HL-60/S4 (cell line): ENCODE measurements around the gene RANBP17.
"Not testable (repeated sequence)": the region's sequence is repeated elsewhere in the genome, so short reads cannot be mapped to it uniquely, and the experiment has no call there.

ENCODE experiments used
- in situ Hi-C: fragments of 300-500 bp; cut with MboI; formaldehyde crosslinking; loops from 2 replicates; pipeline ENCODE4 v1.14.3; 2022; ENCODE audit warnings: low sequenced_read_pairs

The RANBP17 gene

GRCh38 chr5:170861917-170862766, at the start of gene RANBP17:
Gene RANBP17, plus strand, starts transcription at chr5:170862018.
- in situ Hi-C loops = no loop called here

- in situ Hi-C loops = no loop called here
Observed at GRCh38 chr5:170813231-170813630, 48.6 kb upstream of the RANBP17 start.

DNA sequence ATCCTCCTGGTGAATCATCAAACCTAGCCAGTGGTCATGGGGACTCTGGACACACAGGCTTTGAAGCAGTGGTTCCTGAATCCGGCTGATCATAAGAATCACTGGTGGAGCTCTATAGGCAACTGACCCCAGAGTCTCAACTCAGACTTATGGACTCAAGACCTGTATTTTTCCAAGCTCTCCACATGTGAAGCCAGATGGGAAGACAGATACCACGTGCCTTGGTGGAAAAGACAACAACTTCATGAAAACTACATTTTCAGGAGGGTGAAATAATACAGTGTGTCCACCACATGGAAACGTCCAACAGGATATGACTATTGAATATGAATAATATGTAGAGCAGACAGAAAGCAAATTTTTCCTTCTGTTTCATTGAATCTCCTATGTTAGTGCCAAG, 44.6 kb upstream of the RANBP17 start:
- in situ Hi-C loops = no loop called here

- in situ Hi-C loops = no loop called here
Observed at GRCh38 chr5:170818232-170818631, 43.6 kb upstream of the RANBP17 start.

DNA sequence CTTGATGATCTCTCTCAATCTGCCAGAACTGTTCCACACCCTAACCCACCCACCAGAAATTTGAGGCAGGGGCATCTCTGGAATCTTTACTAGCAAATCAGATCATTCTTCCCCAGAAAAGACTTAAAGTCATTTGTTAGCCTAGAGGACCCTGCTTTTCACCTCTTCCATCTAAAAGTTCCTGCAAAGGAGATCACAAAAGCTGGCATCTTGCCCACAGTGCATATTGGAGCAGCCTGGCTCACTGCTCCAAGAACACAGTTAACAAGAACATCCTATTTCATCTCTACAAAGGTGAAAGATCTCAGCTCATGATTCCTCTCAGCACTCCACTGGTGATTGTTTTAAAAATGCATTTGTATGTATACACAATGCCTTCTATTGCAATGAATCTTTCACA, 42.0 kb upstream of the RANBP17 start:
- in situ Hi-C loops = no loop called here

GRCh38 chr5:170821257-170821800, 40.5 kb upstream of the RANBP17 start:
- in situ Hi-C loops = no loop called here

DNA sequence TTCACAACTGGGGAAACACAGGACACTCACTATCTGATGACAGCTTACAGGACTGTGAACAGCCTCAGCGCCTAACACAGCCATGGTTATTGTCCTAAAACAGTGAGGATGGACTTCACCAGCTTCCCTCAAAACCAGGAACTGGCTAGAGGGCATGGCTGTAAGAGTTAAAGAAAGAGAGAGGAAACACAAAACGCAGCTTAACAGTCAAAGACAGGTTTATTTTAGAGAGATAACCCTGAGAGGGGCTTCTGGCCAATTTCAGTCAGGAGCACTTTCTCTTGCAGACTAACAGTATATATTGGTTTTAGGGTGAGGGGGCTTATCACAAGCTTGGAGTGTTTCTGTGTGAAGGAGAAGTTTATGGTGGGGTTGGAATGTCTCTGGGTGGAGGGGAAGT, 35.7 kb upstream of the RANBP17 start:
- in situ Hi-C loops = no loop called here

GRCh38 chr5:170832241-170832640, 29.6 kb upstream of the RANBP17 start:
- in situ Hi-C loops = no loop called here

GRCh38 chr5:170833981-170834380, 27.8 kb upstream of the RANBP17 start:
- in situ Hi-C loops = not testable (repeated sequence)

GRCh38 chr5:170836226-170836625, 25.6 kb upstream of the RANBP17 start:
- in situ Hi-C loops = no loop called here

GRCh38 chr5:170843870-170844269, 17.9 kb upstream of the RANBP17 start:
- in situ Hi-C loops = no loop called here

- in situ Hi-C loops = no loop called here
Observed at GRCh38 chr5:170844651-170845050, 17.2 kb upstream of the RANBP17 start.

- in situ Hi-C loops = no loop called here
Observed at GRCh38 chr5:170846416-170846815, 15.4 kb upstream of the RANBP17 start.

DNA sequence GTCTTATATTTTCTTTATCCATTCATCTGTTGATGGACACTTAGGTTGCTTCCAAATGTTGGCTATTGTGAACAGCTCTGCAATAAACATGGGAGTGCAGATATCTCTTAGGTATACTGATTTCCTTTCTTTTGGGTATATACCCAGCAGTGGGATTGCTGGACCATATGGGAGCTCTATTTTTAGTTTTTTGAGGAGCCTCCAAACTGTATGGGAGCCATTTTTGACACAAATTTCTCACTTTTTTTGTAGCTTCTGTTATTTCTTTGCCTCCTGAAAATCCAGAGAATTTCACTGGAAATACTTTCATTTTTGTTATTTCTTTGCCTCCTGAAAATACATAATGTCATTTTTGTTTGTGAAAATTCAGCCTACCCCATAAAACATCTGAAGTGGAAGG, 15.0 kb upstream of the RANBP17 start:
- in situ Hi-C loops = no loop called here

- in situ Hi-C loops = no loop called here
Observed at GRCh38 chr5:170848033-170848432, 13.8 kb upstream of the RANBP17 start.

GRCh38 chr5:170849374-170849773, 12.4 kb upstream of the RANBP17 start:
- in situ Hi-C loops = no loop called here

GRCh38 chr5:170854566-170854965, 7.3 kb upstream of the RANBP17 start:
- in situ Hi-C loops = no loop called here

DNA sequence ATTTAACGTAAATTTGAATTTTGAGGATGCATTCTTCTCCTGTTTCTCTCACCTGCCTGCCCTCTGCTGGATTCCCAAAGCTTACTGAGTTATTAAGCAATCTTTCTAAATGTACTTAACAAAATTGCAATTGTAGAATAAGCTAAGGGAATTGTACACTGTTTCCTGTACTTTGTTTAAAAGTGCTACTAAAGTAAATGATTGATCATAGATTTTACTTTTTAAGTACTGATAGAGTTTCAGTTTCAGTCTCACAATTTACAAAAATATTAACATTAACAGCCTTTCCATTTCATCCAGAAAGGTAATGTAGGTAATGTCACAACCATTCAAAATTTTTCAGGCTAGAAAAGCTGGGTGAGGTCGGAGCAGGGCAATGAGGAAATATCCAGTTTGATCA, 4.8 kb upstream of the RANBP17 start:
- in situ Hi-C loops = no loop called here

GRCh38 chr5:170860415-170860814, 1.4 kb upstream of the RANBP17 start:
- in situ Hi-C loops = no loop called here

DNA sequence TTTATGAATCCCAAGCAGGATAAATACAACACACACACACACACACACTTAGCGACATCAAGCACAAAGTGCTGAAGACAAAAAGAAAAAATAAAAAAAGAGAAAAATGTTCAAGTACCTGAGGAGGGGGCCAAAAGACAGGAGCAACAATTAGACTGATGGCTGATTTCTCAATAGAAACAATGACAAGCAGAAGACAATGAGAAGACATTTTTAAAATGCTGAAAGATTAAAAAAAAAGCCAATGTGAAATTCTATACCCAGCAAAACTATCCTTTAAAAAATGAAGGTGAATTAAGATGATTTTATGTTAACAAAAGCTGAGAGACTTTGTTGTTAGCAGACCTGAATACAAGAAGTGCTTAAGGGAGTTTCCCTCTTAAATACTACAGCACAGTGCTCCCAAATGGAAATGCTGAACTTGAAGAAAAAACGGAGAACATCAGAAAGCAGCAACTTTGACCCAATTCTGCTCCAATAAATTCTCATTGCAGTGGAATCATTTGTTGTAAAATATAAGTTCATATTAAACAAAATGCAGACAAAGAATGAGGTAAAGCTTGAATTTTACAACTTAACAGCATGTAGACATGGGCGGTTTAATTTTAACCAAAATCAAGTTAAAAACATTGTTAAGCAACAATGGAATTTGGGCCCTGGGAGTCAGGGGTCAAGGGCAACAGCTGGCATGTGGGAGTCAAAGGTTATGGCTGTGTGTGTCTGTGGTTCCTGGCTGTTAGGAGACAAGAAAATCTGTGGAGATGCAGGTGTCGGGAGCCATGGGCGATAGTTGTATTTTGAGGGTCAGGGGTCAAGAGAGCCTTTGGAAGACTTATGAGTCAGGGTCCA, 776 bp upstream of the RANBP17 start:
- in situ Hi-C loops = no loop called here

DNA sequence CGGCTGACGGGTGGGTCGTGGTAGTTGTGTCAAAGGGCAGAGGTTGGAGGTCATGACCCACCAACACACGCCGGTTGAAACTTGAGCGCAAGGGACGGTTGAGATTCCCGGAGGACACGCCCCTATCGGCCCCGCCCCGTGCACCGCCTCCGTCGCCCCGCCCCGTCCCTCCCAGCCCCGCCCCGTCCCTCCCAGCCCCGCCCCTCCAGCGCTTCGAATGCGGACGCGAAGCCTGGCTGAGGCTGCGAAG, 226 bp upstream of the RANBP17 start:
- in situ Hi-C loops = no loop called here

GRCh38 chr5:170863646-170864045, 1.8 kb downstream of the RANBP17 start:
- in situ Hi-C loops = no loop called here
